Activated T-cell treated with anti-CD3 and anti-CD28 coated beads for 24 hours (primary cell): Measurements from ENCODE around the gene SUMF1.
"Not testable (repeated sequence)": the region's sequence is repeated elsewhere in the genome, so short reads cannot be mapped to it uniquely, and the experiment has no call there.

Experiments
- DNase-seq: peaks from one replicate; pipeline ENCODE4 v3.0.0-alpha.2; 2020; ENCODE audit warnings: low read depth

The SUMF1 gene

DNA sequence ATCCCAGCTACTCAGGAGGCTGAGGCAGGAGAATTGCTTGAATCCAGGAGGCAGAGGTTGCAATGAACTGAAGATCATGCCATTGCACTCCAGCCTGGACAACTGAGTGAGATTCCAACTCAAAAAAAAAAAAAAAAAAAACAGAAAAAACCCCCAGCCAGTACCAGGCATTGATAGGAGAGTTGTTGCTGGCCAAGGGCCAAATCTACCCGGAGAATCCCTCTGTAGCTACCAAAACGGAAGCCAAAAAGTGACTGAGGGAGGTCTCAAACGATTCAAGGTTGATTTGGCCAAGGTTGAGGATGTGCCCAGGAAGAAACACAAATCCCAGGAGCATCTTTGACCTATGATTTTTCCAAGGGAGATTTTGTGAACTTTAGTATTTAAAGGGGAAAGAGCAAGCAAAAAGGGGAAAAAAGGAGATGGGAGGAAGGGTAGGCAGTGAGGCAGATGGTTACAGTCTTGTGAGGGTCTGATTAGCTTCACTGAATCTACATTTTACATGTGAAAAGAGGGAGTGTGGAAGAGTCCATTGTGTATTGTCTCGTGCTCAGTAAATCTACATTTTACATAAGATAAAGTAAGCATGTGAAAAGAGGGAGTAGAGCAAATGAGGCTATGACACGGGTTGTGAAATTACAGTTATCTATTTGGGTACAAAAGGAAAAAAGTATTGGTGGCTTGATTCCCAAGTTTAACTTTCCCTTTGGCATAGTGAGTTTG lies 131.1 kb downstream of the SUMF1 start:
- no peak for DNase-seq

DNA sequence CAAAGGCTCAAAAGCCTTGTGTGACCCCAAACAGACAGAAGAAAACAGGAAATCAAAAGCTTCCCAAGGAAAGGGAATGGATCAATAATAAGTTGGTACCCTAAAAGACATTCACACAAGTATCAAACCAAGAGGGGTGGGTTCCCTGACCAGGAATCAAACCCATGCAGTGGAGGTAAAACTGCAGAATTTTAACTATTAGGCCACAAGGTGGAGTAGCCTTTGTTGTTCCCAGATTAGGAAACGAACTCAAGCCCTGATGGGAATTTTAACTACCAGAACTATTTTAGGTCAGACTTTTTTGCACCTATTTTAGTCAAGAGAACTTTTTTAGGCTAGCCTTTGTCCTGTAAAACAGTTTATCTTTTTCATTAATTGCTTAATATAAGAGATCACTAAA lies 132.5 kb downstream of the SUMF1 start:
- no peak for DNase-seq

DNA sequence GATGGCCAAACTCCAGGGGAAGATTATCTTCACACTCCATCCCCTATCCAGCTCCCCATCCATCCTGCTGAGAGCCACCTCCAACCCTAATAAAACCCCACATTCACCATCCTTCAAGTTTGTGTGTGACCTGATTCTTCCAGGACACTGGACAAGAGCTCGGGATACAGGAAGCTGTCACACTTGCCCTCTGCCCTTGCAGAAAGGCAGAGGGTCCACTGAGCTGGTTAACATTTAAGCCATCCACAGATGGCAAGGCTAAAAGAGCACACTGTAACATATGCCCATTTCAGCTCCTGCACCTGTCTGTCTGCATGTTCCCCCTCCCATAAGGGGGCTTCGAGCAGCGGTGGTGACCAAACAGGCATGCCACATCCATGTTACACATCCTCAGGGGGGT lies 134.1 kb downstream of the SUMF1 start:
- no peak for DNase-seq

DNA sequence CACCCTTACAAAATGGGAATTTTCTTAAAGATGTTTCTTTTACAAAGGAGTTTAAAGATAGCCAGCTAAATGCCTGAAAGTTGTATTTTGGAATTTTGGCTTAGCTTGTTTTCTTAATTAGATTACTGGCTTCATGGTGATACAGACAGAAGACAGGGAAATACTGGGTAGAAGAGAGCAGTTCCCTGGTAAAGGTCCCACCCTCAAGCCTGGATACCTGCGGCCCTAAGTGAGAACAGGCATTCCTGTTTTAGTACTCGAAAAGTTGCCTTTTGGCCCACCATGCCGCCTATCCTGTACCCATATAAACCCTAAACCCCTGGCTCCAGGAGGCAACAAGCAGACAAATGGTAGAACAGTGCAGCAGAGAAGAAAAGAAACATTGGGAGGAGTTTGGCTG lies 134.5 kb downstream of the SUMF1 start:
- DNase-seq, result no peak

DNA sequence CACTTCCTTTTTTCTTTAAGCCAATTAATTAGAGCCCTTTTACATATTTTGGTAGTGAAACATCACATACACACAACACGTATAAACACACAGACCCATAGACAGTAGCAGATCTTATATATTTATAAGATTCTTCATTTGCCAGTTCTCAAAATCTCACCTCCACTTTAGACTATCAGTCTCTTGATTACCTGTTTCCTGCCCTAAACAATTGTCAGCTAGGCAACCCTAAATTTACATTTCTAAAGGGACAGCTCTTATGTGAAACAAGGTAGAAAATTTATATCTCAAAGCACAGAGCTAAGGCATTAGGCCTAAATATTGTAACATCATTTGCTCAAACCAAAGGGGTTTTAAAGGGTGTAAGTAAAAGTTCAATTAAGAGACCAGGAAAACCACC lies 135.0 kb downstream of the SUMF1 start:
- no peak for DNase-seq

DNA sequence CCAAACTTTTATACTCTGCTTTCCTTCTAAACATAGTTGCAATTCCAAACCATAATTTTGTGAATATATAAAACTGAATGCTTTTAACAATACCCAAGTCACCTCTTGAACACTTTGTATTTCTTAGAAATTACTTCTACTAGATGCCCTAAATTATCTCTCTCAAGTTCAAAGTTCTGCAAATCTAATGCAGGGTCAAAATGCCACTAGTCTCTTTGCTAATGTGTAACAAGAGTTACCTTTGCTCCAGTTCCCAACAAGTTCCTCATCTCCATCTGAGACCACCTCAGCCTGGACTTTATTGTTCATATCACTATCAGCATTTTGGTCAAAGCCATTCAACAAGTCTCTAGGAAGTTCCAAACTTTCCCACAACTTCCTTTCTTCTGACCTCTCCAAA lies 137.3 kb downstream of the SUMF1 start:
- not testable (repeated sequence) for DNase-seq

DNA sequence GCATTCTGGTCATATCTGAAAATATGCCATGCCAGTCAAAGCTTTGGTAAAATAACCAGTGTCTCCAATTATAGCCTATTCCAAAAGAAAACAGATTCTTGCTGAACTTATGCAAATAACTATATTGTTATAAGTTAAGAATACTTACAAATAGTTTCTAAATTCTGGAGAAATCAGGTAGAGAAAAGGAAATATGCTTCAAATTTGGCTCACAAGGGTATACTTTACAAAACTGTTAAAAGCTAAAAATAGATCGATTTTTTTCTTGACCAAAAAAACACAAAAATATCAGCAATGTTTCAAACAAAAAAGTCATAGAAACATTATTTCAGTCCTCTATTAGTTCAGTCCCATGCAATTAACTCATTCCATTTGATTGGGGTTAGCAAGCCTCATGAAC lies 140.2 kb downstream of the SUMF1 start:
- no peak for DNase-seq

DNA sequence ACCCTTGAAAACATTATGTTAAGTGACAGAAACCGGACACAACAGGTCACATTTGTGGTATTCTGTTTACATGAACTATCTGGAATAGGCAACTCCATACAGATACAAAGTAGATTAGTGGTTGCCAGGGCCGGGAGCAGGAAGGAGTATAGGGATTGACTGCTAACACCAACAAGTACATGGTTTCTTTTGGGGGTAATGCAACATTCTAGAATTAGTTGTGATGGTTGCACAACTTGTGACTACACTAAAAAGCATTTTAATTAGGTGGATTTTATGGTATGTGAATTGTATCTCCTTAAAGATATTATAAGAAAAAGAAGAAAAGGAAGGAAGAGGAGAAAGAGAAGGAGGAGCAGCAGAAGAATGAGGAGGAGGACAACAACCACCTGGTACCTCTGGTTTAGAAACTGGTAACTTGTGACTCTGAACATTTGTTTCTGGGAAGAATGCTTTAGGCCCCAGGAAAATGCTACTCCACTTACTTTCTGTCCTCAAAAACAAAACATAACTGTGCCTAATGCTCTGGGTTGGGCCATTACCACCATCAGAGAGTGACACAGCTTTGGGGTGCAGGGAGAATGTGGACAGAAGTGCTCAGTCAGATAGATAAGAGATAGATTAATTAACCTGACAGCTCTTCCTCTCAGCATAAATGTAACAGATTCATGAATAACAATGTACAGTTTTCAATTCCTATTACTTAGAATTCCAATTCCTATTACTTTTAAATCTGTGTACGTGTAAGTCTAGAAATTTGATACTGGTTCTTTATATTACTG lies 143.6 kb downstream of the SUMF1 start:
- no peak for DNase-seq

DNA sequence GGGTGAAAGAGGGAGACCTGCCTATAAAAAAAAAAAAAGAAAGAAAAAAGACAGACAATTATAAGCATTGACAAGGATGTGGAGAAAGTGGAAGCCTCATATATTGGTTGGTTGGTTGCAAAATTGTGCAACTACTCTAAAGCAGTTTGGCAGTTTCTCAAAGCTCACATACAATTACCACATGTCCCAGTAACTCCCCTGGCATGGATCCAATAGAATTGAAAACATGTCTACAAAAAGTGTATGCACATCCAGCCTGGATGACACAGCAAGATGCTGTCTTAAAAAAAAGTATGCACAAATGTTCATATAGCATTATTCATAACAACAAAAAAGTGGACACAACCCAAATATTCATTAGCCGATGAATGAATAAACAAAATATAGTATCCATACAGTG lies 144.4 kb downstream of the SUMF1 start:
- DNase-seq, result no peak

DNA sequence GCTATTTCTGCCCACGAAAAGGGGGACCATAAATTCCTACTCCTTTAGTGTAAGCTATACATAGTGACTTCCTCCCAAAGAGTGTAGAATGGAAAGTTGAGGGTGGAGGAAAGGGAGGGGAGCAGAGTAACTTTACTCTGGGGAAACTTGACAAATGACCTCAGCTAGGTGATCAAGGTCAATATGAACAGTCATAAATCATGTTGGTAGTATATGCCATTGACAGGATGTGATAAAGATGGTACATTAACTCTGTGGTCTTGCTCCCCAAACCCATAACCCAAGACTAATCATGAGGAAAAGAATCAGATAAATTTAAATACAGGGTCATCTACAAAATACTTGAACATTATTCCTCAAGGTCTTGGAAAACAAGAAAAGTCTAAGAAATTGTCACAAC lies 145.3 kb downstream of the SUMF1 start:
- no peak for DNase-seq

DNA sequence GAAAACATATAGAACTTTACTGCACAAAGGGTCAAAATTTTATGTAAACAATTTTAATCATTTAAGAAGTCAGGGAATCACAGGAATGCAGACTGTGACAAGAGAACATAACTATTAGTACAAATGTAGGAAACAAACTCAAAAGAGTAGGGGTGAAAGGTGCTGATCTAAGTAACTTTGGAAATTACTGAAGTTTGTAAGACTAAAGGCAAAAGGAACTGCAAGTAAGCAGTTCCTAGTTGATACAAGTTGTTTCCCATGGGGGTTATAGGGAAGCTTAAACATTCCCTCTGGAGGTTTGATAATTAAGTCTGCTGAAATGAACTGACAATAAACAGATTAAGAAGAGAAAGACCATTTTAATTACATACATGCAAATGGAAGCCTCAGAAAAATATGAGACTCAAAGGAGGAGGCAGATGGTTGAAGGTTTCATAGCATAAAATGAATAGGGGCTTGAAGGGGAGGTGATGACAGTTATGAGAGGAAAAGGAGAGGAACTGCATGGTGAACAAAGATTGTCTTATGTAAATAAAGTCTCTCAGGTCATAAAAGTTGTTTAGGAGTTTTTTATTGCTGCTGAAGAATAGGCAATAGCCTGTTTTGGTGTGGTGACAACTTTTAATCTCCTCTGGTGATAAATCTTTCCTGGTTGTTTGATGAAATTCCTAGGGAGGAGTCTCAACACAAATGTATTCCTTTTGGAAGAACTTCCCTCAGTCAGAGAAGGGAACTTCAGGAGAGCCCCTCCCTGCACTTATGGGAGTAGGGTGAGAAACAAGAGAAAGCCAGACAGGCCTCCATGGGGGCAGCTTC lies 146.8 kb downstream of the SUMF1 start:
- no peak for DNase-seq

DNA sequence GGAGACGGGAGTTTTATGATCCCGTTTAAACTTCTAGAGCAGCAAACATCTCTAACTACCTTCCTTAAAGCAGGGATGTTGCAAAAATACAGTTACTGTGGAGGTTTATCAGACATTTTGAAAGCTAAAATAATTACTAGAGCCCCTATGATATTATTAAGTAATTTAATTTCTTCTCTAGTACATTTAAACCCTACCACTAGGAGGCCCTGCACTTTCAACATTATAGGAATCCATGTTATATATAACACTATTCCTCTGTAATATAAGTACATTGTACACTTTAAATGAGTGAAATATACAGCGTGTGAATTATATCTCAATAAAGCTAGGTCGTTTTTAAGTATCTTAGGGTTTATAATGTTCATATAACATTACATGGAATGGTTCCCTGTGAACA lies 152.4 kb downstream of the SUMF1 start:
- DNase-seq, result no peak

DNA sequence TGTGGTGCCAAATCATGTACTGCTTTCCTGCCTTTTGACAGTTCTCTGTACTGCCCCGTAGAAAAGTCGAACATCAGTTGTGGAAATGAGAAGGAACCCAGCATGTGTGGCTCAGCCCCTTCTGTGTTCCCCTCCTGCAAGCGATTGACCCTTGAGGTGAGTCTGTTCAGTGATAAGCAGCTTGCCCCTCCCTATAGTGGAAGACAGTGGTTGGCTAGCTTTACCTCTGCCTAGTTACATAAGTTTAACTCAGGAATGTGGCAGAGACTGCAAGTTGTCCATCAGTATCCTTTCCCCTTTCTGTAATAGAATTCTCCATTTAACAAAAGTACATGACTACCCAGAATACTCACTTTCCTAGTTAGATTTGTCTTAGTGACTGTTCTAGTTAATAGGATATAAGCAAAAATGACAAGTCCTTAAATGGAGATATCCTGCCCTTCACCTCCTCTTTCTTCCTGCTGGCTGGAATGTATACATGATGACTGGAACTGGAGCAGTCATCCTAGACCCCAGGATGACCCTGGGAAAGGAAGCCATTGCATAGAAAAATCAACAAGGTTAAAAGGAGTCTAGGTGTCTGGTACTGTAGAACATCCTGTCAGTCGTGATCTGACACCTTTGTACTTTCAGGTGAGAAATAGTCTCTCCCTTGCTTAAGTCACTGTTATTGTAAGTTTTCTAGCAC lies 153.3 kb downstream of the SUMF1 start:
- DNase-seq, result no peak

DNA sequence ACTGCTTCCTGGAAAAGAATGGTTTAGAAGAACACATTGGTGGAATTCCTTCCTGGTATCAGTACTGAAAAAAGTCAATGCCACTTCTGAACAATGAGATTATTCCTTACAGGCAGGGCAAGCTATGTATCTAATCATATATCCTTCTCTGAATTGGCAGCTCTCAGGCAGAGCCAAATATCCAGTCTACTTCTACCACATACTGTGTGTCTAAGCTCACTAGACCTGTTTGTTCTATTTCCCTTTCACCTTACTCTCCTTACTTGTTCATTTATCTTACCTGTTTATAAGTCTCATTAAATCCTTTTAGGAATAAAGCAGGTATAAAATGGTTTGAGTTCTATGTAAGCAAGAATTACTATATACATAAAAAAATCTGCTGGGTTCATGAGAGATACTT lies 155.6 kb downstream of the SUMF1 start:
- no peak for DNase-seq
